K562 treated with DMSO at 1 percent for 24 hours (cell line): Measurements from ENCODE around the gene ZNF653. TPM values are rescaled to one million over a fixed set of nuclear protein-coding genes. Genes with fewer than 3 reads are reported as not detected.

Experiments used
- total RNA-seq: library from RNA; unstranded; fragments of 300-600 nt; gene quantifications from 2 replicates; pipeline ENCODE4 v1.2.3, GENCODE V29; 2022; ENCODE audit warnings: low read depth; ENCODE audit not compliant: insufficient read depth

The ZNF653 gene, protein sequence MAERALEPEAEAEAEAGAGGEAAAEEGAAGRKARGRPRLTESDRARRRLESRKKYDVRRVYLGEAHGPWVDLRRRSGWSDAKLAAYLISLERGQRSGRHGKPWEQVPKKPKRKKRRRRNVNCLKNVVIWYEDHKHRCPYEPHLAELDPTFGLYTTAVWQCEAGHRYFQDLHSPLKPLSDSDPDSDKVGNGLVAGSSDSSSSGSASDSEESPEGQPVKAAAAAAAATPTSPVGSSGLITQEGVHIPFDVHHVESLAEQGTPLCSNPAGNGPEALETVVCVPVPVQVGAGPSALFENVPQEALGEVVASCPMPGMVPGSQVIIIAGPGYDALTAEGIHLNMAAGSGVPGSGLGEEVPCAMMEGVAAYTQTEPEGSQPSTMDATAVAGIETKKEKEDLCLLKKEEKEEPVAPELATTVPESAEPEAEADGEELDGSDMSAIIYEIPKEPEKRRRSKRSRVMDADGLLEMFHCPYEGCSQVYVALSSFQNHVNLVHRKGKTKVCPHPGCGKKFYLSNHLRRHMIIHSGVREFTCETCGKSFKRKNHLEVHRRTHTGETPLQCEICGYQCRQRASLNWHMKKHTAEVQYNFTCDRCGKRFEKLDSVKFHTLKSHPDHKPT
- 11.6 and 20.0 TPM in 2 replicates for total RNA-seq

DNA sequence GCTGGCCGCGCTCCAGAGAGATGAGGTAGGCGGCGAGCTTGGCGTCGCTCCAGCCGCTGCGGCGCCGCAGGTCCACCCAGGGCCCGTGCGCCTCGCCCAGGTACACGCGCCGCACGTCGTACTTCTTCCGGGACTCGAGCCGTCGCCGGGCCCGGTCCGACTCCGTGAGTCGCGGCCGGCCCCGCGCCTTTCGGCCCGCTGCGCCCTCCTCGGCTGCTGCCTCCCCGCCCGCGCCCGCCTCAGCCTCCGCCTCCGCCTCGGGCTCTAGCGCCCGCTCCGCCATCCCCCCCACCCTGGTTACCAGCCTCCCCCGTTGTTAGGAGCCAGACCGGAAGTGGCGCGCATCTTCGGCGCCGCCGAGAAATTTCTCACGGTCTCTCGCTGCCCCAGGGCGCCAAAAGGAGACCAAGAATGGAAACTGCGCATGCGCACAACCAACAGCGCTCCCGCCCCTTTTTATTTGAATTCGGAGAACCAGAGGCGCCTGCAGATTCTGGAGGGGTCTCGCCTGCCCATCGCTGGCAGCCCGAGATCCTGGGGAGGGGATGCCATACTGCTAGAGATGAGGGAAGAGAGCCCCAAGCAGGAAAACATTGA, at the start of gene ZNF653:
ZNF653 (minus strand) TSS at position 336 of the 597 bp plus-strand sequence; CDS start at position 283, 53 bp downstream.

DNA sequence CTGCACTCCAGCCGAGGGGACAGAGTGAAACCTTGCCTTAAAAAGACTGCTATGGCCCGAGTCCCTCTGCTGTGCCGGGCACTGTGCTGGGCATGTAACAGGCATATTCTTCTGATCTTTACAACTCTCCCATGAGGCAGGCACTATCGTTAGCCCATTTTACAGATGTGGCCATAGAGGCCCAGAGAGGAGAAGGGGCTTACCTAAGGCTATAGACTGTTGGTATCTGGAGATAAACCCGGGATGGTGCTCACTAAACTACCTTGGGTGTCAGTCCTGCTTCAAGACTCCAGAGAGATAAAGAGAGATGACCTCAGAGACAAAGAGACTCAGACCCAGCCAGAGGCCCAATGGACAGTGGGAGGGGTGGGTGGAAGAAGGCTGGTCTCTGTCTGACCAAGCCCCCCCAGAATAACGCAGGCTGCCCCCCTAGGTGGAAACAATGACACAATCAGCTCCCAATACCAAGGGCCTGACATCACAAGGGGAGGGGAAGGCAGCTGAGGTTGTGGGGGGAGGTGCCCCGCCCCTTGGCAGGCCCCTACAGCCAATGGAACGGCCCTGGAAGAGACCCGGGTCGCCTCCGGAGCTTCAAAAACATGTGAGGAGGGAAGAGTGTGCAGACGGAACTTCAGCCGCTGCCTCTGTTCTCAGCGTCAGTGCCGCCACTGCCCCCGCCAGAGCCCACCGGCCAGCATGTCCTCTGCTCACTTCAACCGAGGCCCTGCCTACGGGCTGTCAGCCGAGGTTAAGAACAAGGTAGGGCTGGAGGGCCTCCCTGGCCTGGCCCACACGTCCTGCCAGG, 32.8 kb upstream of the ZNF653 start, which contains the start of gene CNN1:
CNN1 (plus strand) TSS at position 620 of the 805 bp plus-strand sequence; CDS start at position 697, 77 bp downstream.

DNA sequence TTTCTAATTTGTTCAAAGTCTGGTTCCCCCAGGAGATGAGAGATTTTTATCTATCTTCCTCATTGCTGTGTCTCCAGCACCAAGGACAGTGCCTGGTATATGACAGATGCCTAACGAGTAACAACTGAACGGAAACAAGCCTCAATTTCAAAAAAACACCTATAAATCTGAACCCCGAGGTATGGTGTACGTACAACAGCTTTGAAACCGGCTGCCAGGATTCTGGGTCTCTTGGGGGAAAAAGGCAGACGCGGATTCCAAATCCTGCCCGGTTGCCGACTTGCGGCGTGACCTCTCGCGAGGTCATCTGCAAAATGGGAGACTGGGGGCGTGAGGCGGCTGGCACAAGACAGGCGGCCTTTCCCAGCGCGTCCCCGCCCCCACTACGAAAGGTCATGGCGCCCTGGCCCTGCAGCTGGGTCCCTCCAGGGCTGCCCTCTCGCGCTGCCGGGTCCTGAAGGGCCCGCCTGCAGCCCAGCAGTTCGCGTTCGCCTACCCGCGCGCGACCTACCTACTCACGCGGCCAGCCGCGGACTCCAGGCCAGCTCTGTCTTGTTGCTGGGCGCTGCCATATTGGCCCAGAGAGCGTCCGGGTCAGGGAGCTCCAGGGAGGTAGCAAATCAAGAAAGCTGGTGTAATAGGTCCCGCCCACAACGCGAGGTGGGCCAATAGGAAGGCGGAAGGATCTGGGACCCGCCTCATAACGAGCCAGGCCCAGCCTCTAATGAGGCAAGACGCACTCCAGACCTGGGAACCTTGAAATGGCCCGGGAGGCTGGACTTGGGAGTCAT, 23.1 kb upstream of the ZNF653 start, which contains the start of gene ECSIT:
ECSIT (minus strand) TSS at position 584 of the 791 bp plus-strand sequence. CDS start 9,964 bp downstream, outside the sequence.

DNA sequence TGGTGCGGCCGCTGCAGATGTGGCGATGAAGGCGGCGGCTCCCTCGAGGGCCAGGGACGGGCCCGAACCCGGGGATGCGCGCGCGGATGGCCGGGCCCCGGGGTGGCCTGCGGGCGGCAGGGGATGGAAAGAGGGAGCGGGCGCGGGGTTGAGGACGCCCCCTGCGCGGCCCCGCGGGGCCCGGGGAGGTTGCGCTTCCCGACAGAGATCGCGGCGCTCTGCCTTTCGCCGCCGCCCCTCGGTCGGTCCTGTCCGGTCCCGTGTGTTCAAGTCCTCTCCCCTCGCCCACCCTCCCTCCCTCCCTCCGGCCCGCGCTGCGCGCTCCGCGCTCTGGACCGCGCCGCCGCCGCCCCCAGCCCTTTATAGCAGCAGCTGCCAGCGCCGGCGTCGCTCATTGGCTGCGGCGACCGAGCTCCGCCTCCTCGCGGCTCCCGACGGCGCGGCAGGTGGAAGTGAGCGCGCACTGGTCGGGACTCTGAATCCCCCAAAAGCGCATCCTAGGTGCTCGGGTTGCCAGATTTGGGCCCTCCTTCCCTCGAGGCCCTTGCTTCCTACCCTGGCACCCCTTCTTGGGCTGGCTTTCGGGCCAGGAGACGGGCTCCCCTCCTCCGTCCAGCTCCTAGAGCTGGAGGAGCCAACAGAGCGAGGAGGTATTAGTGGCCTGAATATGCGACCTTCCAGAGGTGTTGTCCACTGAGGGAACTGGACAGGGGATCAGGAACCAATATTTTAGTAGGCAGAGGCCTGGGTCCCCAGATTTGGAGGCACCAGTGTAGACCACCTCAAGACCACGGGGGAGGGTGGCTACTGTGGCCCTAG, 24.7 kb downstream of the ZNF653 start, which contains the start of gene ELAVL3:
ELAVL3 (minus strand) TSS at position 332 of the 819 bp plus-strand sequence. CDS start 438 bp downstream, outside the sequence.

DNA sequence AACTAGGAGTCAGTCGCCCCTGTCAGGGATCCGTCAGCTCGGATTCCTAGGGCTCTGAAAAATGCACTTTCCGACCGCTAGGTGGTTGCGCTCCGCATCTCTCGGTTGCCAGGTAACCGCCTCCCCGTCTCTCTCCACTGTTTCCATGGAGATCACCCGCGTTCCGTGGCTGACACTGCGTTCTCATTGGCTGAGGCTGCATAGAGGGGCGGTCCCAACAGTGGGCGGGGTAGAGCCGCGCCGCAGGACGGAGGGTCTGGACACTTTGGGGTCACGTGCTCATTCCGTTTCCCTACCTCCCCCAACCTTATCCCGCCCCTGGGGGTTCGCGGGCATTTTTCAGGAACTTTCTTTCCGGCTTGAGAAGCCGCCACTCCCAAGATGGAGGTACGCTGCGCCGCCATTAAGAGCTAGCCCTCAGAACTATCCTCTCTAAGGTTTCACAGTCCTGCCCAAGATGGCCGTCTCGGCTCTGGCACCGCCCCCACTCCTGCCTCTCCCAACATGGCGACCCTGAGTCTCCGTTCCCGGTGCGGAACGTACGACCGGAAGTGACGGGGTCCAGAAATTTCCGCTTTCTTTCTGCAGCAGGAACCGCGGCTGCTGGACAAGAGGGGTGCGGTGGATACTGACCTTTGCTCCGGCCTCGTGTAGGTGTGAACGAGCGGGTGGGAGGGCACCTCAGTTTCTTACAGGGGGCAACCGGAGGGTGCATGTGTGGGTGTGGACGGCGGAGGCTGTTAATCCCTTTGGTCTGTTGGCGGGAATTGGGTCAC, 70.4 kb downstream of the ZNF653 start, which contains the start of the genes ODAD3 and PRKCSH:
ODAD3 (minus strand) TSS at position 65 of the 776 bp plus-strand sequence. CDS start 105 bp downstream, outside the sequence.
PRKCSH (plus strand) TSS at position 579 of the 776 bp plus-strand sequence. CDS start 483 bp downstream, outside the sequence.

Other genes with a start within 250 kb of the ZNF653 start
- gene DOCK6, start 243.3 kb downstream of the ZNF653 start, total RNA-seq: 12.1 and 12.5 TPM in 2 replicates
- gene TSPAN16, start 209.7 kb downstream of the ZNF653 start, total RNA-seq: not detected in 2 replicates
- 5.1 and 5.7 TPM in 2 replicates for gene RAB3D, start 166.2 kb downstream of the ZNF653 start, total RNA-seq
- 107 and 112 TPM in 2 replicates for gene TMEM205, start 159.6 kb downstream of the ZNF653 start, total RNA-seq
- 14.3 and 19.7 TPM in 2 replicates for gene CCDC159, start 159.3 kb downstream of the ZNF653 start, total RNA-seq
- gene PLPPR2, start 150.4 kb downstream of the ZNF653 start, total RNA-seq: 41.0 and 41.2 TPM in 2 replicates
- 3.0 and 5.2 TPM in 2 replicates for gene SWSAP1, start 131.2 kb downstream of the ZNF653 start, total RNA-seq
- gene EPOR, start 121.5 kb downstream of the ZNF653 start, total RNA-seq: 14.7 and 15.9 TPM in 2 replicates
- 1.6 and 2.7 TPM in 2 replicates for gene RGL3, start 86.5 kb downstream of the ZNF653 start, total RNA-seq
- 0.50 and 1.2 TPM in 2 replicates for gene ODAD3, start 70.7 kb downstream of the ZNF653 start, total RNA-seq
- gene PRKCSH, start 70.2 kb downstream of the ZNF653 start, total RNA-seq: 404 and 415 TPM in 2 replicates
- 0.05 TPM in 1 of 2 replicates, not detected in the other for gene ELAVL3, start 24.8 kb downstream of the ZNF653 start, total RNA-seq
- gene ECSIT, start 23.3 kb upstream of the ZNF653 start, total RNA-seq: 46.1 and 50.7 TPM in 2 replicates
- 4.3 and 7.9 TPM in 2 replicates for gene CNN1, start 33.0 kb upstream of the ZNF653 start, total RNA-seq
- gene ELOF1, start 53.4 kb upstream of the ZNF653 start, total RNA-seq: 141 and 149 TPM in 2 replicates
- gene ACP5, start 71.8 kb upstream of the ZNF653 start, total RNA-seq: 26.9 and 28.5 TPM in 2 replicates
- gene ZNF627, start 91.6 kb upstream of the ZNF653 start, total RNA-seq: 9.0 and 9.4 TPM in 2 replicates
- gene ZNF823, start 233.1 kb upstream of the ZNF653 start, total RNA-seq: 7.8 and 9.4 TPM in 2 replicates